Osteocyte (in vitro differentiated cells): Measurements from ENCODE around the gene COMMD3. TPM values are rescaled to one million over a fixed set of nuclear protein-coding genes. Genes with fewer than 3 reads are reported as not detected.

Experiments
- DNase-seq: peaks from one replicate; pipeline ENCODE4 v3.0.0; 2021; ENCODE audit warnings: mixed read lengths; ENCODE audit not compliant: unreplicated experiment; ENCODE audit errors: extremely low spot score
- H3K27ac Mint-ChIP-seq: one replicate; pipeline ENCODE4 v1.8.0; 2021; ENCODE audit warnings: mild to moderate bottlenecking, mixed read lengths; ENCODE audit not compliant: unreplicated experiment
- H3K27me3 Mint-ChIP-seq: one replicate; pipeline ENCODE4 v1.8.0; 2021; ENCODE audit warnings: mixed read lengths; ENCODE audit not compliant: unreplicated experiment
- H3K36me3 Mint-ChIP-seq: one replicate; pipeline ENCODE4 v1.8.0; 2021; ENCODE audit warnings: mixed read lengths; ENCODE audit not compliant: unreplicated experiment
- H3K4me1 Mint-ChIP-seq: one replicate; pipeline ENCODE4 v1.8.0; 2021; ENCODE audit warnings: mixed read lengths; ENCODE audit not compliant: unreplicated experiment
- H3K4me3 Mint-ChIP-seq: one replicate; pipeline ENCODE4 v1.8.0; 2021; ENCODE audit warnings: mild to moderate bottlenecking, moderate library complexity, mixed read lengths; ENCODE audit not compliant: unreplicated experiment
- H3K9me3 Mint-ChIP-seq: one replicate; pipeline ENCODE4 v1.8.0; 2021; ENCODE audit warnings: mixed read lengths; ENCODE audit not compliant: unreplicated experiment
- total RNA-seq: library from RNA; stranded (reverse); gene quantifications from 2 replicates; pipeline ENCODE4 v1.2.1, GENCODE V29; 2021
- TF ChIP-seq, protein P1 (sequence below): fragments of 200-600 bp; sonication (generic); IDR thresholded peaks from 2 replicates; pipeline ENCODE4 v1.5.0; 2021; ENCODE audit warnings: antibody characterized with exemption, mild to moderate bottlenecking, moderate library complexity

The COMMD3 gene
- total RNA-seq, 1 donor from 2014 or later, result 69.1 TPM

DNA sequence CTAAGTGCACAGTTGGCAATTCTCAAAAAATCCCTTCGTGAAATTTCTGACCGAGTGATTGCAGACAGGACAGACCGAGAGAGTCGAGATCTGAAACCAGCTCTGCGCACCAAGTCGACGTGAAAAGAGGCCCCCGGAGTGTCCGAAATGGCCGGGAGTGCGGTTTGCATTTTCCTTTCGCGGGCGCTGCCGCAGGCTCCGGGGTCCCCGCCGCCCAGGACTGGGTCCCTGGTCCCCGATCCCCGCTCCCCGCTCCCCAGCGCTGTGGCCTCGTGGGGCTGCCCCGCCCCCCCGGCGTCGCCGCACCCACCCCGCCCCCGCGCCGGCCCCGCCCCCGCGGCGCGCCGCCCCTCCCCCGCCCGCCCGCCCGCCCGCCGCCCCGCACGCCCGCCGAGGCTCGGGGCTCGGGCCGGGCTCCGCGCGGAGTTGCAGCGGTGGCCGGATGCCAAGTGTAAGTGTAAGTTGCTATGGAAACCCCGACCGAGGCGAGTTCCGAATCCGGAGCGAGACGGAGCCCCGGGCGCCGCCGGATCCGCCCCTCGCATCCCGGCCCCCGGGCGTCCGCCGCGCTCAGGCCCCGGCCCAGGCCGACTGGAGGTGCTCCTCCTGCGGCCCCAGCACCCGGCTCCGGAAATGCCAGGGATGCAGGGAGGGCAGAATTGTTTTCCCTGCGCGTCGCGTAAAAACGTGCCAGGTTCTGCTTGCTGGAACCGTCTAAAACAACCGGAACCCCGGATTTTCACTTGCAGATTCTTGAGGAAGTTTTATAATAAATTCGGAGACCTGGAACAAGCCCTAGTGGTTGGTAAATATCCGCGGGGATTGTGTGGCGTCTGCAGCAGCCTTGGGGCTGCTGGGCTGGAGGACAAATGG, 9.3 kb downstream of the COMMD3 start:
- Mint-ChIP-seq H3K27me3 (peaks cover 32% of the 10 kb centered on the region), H3K4me3 (peak overlapping the region; percentile 83), H3K36me3 (peaks cover 27% of the 10 kb centered on the region), H3K9me3 (no peaks in the 10 kb centered on the region), H3K27ac (peak overlapping the region; percentile 68), H3K4me1 (peaks cover 32% of the 10 kb centered on the region)
- TF ChIP-seq, protein P1, sequence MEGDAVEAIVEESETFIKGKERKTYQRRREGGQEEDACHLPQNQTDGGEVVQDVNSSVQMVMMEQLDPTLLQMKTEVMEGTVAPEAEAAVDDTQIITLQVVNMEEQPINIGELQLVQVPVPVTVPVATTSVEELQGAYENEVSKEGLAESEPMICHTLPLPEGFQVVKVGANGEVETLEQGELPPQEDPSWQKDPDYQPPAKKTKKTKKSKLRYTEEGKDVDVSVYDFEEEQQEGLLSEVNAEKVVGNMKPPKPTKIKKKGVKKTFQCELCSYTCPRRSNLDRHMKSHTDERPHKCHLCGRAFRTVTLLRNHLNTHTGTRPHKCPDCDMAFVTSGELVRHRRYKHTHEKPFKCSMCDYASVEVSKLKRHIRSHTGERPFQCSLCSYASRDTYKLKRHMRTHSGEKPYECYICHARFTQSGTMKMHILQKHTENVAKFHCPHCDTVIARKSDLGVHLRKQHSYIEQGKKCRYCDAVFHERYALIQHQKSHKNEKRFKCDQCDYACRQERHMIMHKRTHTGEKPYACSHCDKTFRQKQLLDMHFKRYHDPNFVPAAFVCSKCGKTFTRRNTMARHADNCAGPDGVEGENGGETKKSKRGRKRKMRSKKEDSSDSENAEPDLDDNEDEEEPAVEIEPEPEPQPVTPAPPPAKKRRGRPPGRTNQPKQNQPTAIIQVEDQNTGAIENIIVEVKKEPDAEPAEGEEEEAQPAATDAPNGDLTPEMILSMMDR, result no peak
- DNase-seq, result peak; percentile 91

GRCh38 chr10:22326145-22326702, 10.0 kb downstream of the COMMD3 start:
- H3K4me1 Mint-ChIP-seq, result peaks cover 32% of the 10 kb centered on the region
- no peaks in the 10 kb centered on the region for H3K9me3 Mint-ChIP-seq
- H3K4me3 Mint-ChIP-seq, result peak overlapping the region; percentile 77
- peaks cover 32% of the 10 kb centered on the region for H3K27me3 Mint-ChIP-seq
- H3K36me3 Mint-ChIP-seq, result peaks cover 32% of the 10 kb centered on the region
- H3K27ac Mint-ChIP-seq, result peak overlapping the region; percentile 68
- TF ChIP-seq, protein P1, result no peak
- DNase-seq, result no peak

GRCh38 chr10:22329150-22329549, 13.0 kb downstream of the COMMD3 start:
- no peak overlapping the region for H3K4me3 Mint-ChIP-seq
- peaks cover 27% of the 10 kb centered on the region for H3K27me3 Mint-ChIP-seq
- peaks cover 28% of the 10 kb centered on the region for H3K36me3 Mint-ChIP-seq
- TF ChIP-seq, protein P1, result no peak
- H3K27ac Mint-ChIP-seq, result no peak overlapping the region
- no peak for DNase-seq
- H3K4me1 Mint-ChIP-seq, result peaks cover 22% of the 10 kb centered on the region
- H3K9me3 Mint-ChIP-seq, result peaks cover 4% of the 10 kb centered on the region

DNA sequence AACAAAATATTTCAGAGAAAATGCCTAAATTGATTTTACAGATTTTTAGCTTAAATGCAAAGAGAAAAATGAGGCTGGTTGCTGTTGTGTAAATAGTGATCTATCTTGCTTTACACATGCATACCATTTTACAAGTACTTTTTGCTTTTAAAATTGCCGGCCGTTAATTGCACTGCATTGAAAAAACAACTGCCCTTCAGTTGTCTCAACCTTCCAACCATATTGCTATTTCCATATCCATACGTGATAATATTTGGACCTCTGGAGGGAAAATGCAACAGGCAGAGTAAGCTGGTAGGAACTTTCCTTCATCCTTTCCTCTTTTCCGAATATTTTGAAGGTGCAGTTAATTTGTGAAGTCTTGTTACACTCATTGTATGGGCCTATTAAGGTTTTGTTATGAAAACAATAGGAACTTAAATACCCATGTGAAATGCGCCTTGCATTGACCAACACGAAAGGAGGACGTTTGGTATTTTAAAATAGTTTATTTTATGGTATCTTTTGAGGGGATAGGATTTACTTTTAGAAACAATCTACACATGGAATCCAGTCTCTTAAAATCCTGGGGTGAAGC, 16.0 kb downstream of the COMMD3 start:
- Mint-ChIP-seq H3K36me3 (peaks cover 24% of the 10 kb centered on the region), H3K27me3 (peaks cover 36% of the 10 kb centered on the region), H3K4me3 (no peak overlapping the region)

More for the DNA sequence above, 16.0 kb downstream of the COMMD3 start:
- Mint-ChIP-seq H3K27ac (no peak overlapping the region), H3K4me1 (peaks cover 15% of the 10 kb centered on the region), H3K9me3 (peaks cover 4% of the 10 kb centered on the region)
- TF ChIP-seq, protein P1, result no peak
- DNase-seq, result no peak
